Astrocyte (in vitro differentiated cells and primary cell): ENCODE measurements around the gene AMPD1.

Source experiments
- EZH2 ChIP-seq: IDR thresholded peaks from 2 replicates; pipeline ENCODE4 v1.6.1; 2012; ENCODE audit warnings: mild to moderate bottlenecking, low read length, inconsistent platforms; ENCODE audit not compliant: insufficient read depth
- TF ChIP-seq, protein P1 (sequence below): IDR thresholded peaks from 2 replicates; pipeline ENCODE4 v1.5.1; 2011; ENCODE audit warnings: low read depth, mild to moderate bottlenecking, inconsistent platforms, low read length, moderate library complexity; ENCODE audit not compliant: insufficient read depth

DNA sequence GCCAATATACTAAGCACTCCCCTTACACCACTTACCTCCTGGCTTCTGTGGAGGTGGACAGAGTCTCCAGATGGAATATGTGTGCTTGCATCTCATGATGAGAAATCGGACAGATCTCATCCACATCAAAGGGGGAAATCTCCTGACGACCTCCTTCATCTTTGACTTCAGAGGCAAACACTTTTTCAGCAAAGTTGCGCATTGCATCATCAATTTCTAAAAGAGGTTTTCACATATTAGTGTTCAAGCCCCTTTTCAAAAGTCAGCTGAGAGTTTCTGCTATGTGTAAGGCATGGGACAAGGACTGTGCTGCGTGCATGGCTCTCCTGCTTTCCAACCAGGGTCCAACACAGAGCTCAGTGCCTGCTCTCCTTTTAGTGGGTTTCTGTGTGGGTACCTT is 6.8 kb downstream of the AMPD1 start:
- TF ChIP-seq, protein P1, sequence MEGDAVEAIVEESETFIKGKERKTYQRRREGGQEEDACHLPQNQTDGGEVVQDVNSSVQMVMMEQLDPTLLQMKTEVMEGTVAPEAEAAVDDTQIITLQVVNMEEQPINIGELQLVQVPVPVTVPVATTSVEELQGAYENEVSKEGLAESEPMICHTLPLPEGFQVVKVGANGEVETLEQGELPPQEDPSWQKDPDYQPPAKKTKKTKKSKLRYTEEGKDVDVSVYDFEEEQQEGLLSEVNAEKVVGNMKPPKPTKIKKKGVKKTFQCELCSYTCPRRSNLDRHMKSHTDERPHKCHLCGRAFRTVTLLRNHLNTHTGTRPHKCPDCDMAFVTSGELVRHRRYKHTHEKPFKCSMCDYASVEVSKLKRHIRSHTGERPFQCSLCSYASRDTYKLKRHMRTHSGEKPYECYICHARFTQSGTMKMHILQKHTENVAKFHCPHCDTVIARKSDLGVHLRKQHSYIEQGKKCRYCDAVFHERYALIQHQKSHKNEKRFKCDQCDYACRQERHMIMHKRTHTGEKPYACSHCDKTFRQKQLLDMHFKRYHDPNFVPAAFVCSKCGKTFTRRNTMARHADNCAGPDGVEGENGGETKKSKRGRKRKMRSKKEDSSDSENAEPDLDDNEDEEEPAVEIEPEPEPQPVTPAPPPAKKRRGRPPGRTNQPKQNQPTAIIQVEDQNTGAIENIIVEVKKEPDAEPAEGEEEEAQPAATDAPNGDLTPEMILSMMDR: no peak
- no peak for TF ChIP-seq EZH2
